HG03469 (cell line): ENCODE measurements around the gene ARFGAP1.
"Not testable (repeated sequence)": the region's sequence is repeated elsewhere in the genome, so short reads cannot be mapped to it uniquely, and the experiment has no call there.

Experiments used
- ATAC-seq: cut with Tn5 transposase; IDR thresholded peaks from one replicate; pipeline ENCODE4 v1.9.1; 2021; ENCODE audit warnings: mild to moderate bottlenecking, moderate library complexity, moderate number of reproducible peaks; ENCODE audit not compliant: unreplicated experiment

The ARFGAP1 gene

GRCh38 chr20:63329331-63330083, 56.9 kb downstream of the ARFGAP1 start:
- no peak for ATAC-seq

GRCh38 chr20:63330084-63330760, 57.6 kb downstream of the ARFGAP1 start:
- ATAC-seq: no peak

- ATAC-seq: no peak
Observed at GRCh38 chr20:63330940-63331339, 58.3 kb downstream of the ARFGAP1 start.

GRCh38 chr20:63331741-63332400, 59.3 kb downstream of the ARFGAP1 start:
- ATAC-seq: no peak

GRCh38 chr20:63332488-63333240, 60.1 kb downstream of the ARFGAP1 start:
- ATAC-seq: no peak

GRCh38 chr20:63333241-63333836, 60.7 kb downstream of the ARFGAP1 start:
- ATAC-seq: no peak

- no peak for ATAC-seq
Observed at GRCh38 chr20:63334356-63334755, 61.7 kb downstream of the ARFGAP1 start.

- not testable (repeated sequence) for ATAC-seq
Observed at GRCh38 chr20:63335060-63335459, 62.4 kb downstream of the ARFGAP1 start.

GRCh38 chr20:63335711-63336110, 63.1 kb downstream of the ARFGAP1 start:
- no peak for ATAC-seq

GRCh38 chr20:63336232-63336752, 63.7 kb downstream of the ARFGAP1 start:
- ATAC-seq: no peak

GRCh38 chr20:63337786-63338420, 65.3 kb downstream of the ARFGAP1 start:
- ATAC-seq: no peak
